Bronchial epithelial cell (primary cell): ENCODE data around the gene HDAC3. TPM values are rescaled to one million over a fixed set of nuclear protein-coding genes. Genes with fewer than 3 reads are reported as not detected.

Experiments used
- DNase-seq: peaks from one replicate; pipeline ENCODE4 v3.0.0-alpha.2; 2010; ENCODE audit warnings: low read depth
- FAIRE-seq: peaks from 2 replicates; lab custom pipeline; 2011; peaks lifted over from hg19 to GRCh38; lab: Jason Lieb, UNC
- H3K27me3 ChIP-seq: 2 replicates; pipeline ENCODE4 v1.5.1; 2011; ENCODE audit warnings: low read length; ENCODE audit not compliant: control insufficient read depth, insufficient read depth
- H3K36me3 ChIP-seq: 2 replicates; pipeline ENCODE4 v1.5.1; 2011; ENCODE audit warnings: low read length; ENCODE audit not compliant: control insufficient read depth, insufficient read depth
- H3K4me3 ChIP-seq: 2 replicates; pipeline ENCODE4 v1.5.1; 2011; ENCODE audit warnings: mild to moderate bottlenecking, low read depth, low read length, control low read depth
- CTCF ChIP-seq: IDR thresholded peaks from 2 replicates; pipeline ENCODE4 v1.5.1; 2011; ENCODE audit warnings: mild to moderate bottlenecking, moderate library complexity, low read length, control low read depth, inconsistent platforms; ENCODE audit not compliant: insufficient read depth, severe bottlenecking
- total RNA-seq: library from RNA; depleted of rRNA; stranded (reverse); fragments of >200 nt; gene quantifications from 2 replicates; pipeline ENCODE4 v1.2.1, GENCODE V29; 2014

HDAC3 gene
- total RNA-seq, 1 donor from 2014 or later = 72.7 TPM

GRCh38 chr5:141618030-141618803, 18.4 kb downstream of the HDAC3 start:
- Histone ChIP-seq H3K4me3 (peak overlapping the region; percentile 86), H3K36me3 (peaks cover 5% of the 10 kb centered on the region), H3K27me3 (no peaks in the 10 kb centered on the region)
- DNase-seq = peak; percentile 67
- FAIRE-seq = no peak
- no peak for TF ChIP-seq CTCF

- Histone ChIP-seq H3K36me3 (peaks cover 3% of the 10 kb centered on the region), H3K27me3 (no peaks in the 10 kb centered on the region), H3K4me3 (peak overlapping the region; percentile 86)
- TF ChIP-seq CTCF = no peak
- FAIRE-seq = no peak
- peak; percentile 32 for DNase-seq
Observed at GRCh38 chr5:141617682-141618029, 19.0 kb downstream of the HDAC3 start.

- Histone ChIP-seq H3K36me3 (peaks cover 2% of the 10 kb centered on the region), H3K27me3 (no peaks in the 10 kb centered on the region), H3K4me3 (no peak overlapping the region)
- DNase-seq (no peak), FAIRE-seq (no peak)
- no peak for TF ChIP-seq CTCF
Observed at GRCh38 chr5:141617128-141617527, 19.5 kb downstream of the HDAC3 start.

- Histone ChIP-seq H3K27me3 (no peaks in the 10 kb centered on the region), H3K4me3 (no peak overlapping the region), H3K36me3 (peaks cover 1% of the 10 kb centered on the region)
- DNase-seq = no peak
- no peak for TF ChIP-seq CTCF
- FAIRE-seq = no peak
Observed at GRCh38 chr5:141615991-141616720, 20.5 kb downstream of the HDAC3 start.

GRCh38 chr5:141613344-141613743, 23.3 kb downstream of the HDAC3 start:
- no peaks in the 10 kb centered on the region for H3K27me3 ChIP-seq
- DNase-seq (no peak), FAIRE-seq (no peak)
- H3K36me3 ChIP-seq = peaks cover 1% of the 10 kb centered on the region
- H3K4me3 ChIP-seq = no peak overlapping the region
- no peak for TF ChIP-seq CTCF
